ENCODE data around the gene SMYD2. TPM values are rescaled to one million over a fixed set of nuclear protein-coding genes. Genes with fewer than 3 reads are reported as not detected.

Gene SMYD2
- 18.7 TPM for polyA plus RNA-seq (2012; ENCODE audit: low read depth, missing spikeins)

- peak; percentile 65 for DNase-seq (ENCODE audit: insufficient read length, low spot score)
- FAIRE-seq = no peak
- TF ChIP-seq PAX5 (IDR thresholded peaks at IDR 0.05; ENCODE audit: insufficient read depth, low read length, severe bottlenecking) (no peak), POLR2A (IDR thresholded peaks at IDR 0.05; ENCODE audit: low read depth, low read length) (0 out of 2 replicates have a peak, but pooled peaks have one; percentile 20)
These were observed at the start of gene SMYD2 for GRCh38 chr1:214281021-214281719. SMYD2 (plus strand) TSS chr1:214281159; CDS start chr1:214281255, 96 bp downstream.

DNA sequence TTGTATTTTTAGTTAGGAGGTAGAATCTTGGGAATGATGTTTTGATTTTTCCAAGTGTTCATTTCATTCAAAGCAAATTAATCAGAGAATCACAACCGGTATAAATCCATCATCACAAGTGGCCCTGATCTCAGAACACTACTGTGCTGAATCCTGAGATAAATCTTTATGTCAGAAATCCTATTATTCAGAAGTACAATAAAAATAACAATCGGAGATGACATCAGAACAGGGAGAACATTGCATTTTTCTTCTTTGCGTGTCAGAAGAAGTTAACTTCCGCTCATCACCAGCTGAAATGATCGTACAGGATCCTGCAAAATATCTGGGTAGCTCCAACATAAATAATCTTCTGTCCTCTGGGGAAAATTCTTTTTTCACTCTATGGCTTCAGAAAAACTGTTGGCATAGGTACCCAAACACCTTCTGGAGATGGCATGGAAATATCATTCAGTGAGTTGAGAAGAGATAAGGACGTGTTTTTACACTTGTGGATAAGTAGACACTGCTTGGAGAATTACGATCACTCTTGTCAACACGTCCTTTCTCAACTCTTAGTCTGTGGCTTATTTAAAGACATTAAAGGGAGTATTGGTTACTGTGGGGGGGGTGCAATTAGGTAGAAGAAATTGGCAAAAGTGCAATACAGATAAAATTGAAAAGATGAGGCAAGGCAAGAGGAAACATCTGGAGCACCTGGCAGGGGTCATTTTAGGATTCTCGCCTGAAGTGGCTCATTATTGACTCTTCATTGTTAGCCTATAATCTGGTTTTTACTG is 46.9 kb upstream of the SMYD2 start:
- FAIRE-seq = no peak
- TF ChIP-seq PAX5 (IDR thresholded peaks at IDR 0.05; ENCODE audit: insufficient read depth, low read length, severe bottlenecking) = no peak
- no peak for TF ChIP-seq POLR2AphosphoS5 (IDR thresholded peaks at IDR 0.05; ENCODE audit: low read depth, low read length)
- TF ChIP-seq POU2F2 (IDR thresholded peaks at IDR 0.05; ENCODE audit: low read depth, low read length) = no peak
- TF ChIP-seq TAF1 (IDR thresholded peaks at IDR 0.05; ENCODE audit: low read depth, low read length) = no peak
- TF ChIP-seq SPI1 (IDR thresholded peaks at IDR 0.05; ENCODE audit: low read depth, low read length) = no peak
- no peak for TF ChIP-seq POLR2A (IDR thresholded peaks at IDR 0.05; ENCODE audit: low read depth, low read length)
- no peak for DNase-seq (ENCODE audit: insufficient read length, low spot score)

GRCh38 chr1:214234635-214235025 is 46.3 kb upstream of the SMYD2 start:
- no peak for FAIRE-seq
- TF ChIP-seq POLR2AphosphoS5 (IDR thresholded peaks at IDR 0.05; ENCODE audit: low read depth, low read length) (no peak), PAX5 (IDR thresholded peaks at IDR 0.05; ENCODE audit: insufficient read depth, low read length, severe bottlenecking) (no peak), SPI1 (IDR thresholded peaks at IDR 0.05; ENCODE audit: low read depth, low read length) (no peak), POU2F2 (IDR thresholded peaks at IDR 0.05; ENCODE audit: low read depth, low read length) (no peak), POLR2A (IDR thresholded peaks at IDR 0.05; ENCODE audit: low read depth, low read length) (no peak), TAF1 (IDR thresholded peaks at IDR 0.05; ENCODE audit: low read depth, low read length) (no peak)
- DNase-seq (ENCODE audit: insufficient read length, low spot score) = no peak

GRCh38 chr1:214236477-214236876 is 44.5 kb upstream of the SMYD2 start:
- no peak for TF ChIP-seq POLR2AphosphoS5 (IDR thresholded peaks at IDR 0.05; ENCODE audit: low read depth, low read length)
- no peak for TF ChIP-seq POU2F2 (IDR thresholded peaks at IDR 0.05; ENCODE audit: low read depth, low read length)
- no peak for TF ChIP-seq TAF1 (IDR thresholded peaks at IDR 0.05; ENCODE audit: low read depth, low read length)
- no peak for TF ChIP-seq SPI1 (IDR thresholded peaks at IDR 0.05; ENCODE audit: low read depth, low read length)
- TF ChIP-seq PAX5 (IDR thresholded peaks at IDR 0.05; ENCODE audit: insufficient read depth, low read length, severe bottlenecking) = no peak
- TF ChIP-seq POLR2A (IDR thresholded peaks at IDR 0.05; ENCODE audit: low read depth, low read length) = no peak
- DNase-seq (ENCODE audit: insufficient read length, low spot score) = no peak
- no peak for FAIRE-seq

GRCh38 chr1:214241060-214241459 is 39.9 kb upstream of the SMYD2 start:
- TF ChIP-seq PAX5 (IDR thresholded peaks at IDR 0.05; ENCODE audit: insufficient read depth, low read length, severe bottlenecking) = no peak
- TF ChIP-seq POU2F2 (IDR thresholded peaks at IDR 0.05; ENCODE audit: low read depth, low read length) = no peak
- no peak for TF ChIP-seq SPI1 (IDR thresholded peaks at IDR 0.05; ENCODE audit: low read depth, low read length)
- TF ChIP-seq POLR2AphosphoS5 (IDR thresholded peaks at IDR 0.05; ENCODE audit: low read depth, low read length) = no peak
- no peak for TF ChIP-seq POLR2A (IDR thresholded peaks at IDR 0.05; ENCODE audit: low read depth, low read length)
- no peak for TF ChIP-seq TAF1 (IDR thresholded peaks at IDR 0.05; ENCODE audit: low read depth, low read length)
- FAIRE-seq (no peak), DNase-seq (ENCODE audit: insufficient read length, low spot score) (no peak)

GRCh38 chr1:214244252-214244651 is 36.7 kb upstream of the SMYD2 start:
- TF ChIP-seq POLR2AphosphoS5 (IDR thresholded peaks at IDR 0.05; ENCODE audit: low read depth, low read length) = no peak
- TF ChIP-seq POU2F2 (IDR thresholded peaks at IDR 0.05; ENCODE audit: low read depth, low read length) = no peak
- no peak for TF ChIP-seq SPI1 (IDR thresholded peaks at IDR 0.05; ENCODE audit: low read depth, low read length)
- no peak for TF ChIP-seq POLR2A (IDR thresholded peaks at IDR 0.05; ENCODE audit: low read depth, low read length)
- no peak for TF ChIP-seq PAX5 (IDR thresholded peaks at IDR 0.05; ENCODE audit: insufficient read depth, low read length, severe bottlenecking)
- no peak for TF ChIP-seq TAF1 (IDR thresholded peaks at IDR 0.05; ENCODE audit: low read depth, low read length)
- FAIRE-seq (no peak), DNase-seq (ENCODE audit: insufficient read length, low spot score) (no peak)

DNA sequence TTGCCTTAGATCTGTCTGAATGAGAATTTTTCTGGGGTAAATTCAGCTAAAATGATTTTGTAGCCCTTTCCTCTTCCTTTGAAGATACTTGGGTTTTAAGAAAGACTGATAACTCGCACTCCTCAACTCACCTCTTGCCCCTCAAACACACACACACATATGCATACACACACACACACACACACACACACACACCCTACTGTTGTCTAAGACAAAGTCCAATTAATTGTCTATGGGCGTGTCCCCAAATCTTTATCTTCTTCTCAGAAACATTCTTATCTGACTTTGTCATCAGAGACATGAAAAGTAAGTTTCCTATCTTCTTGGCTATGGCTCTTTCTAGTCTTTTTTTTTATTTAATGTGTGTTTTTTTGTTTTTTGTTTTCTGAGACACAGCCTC is 36.1 kb upstream of the SMYD2 start:
- TF ChIP-seq POLR2A (IDR thresholded peaks at IDR 0.05; ENCODE audit: low read depth, low read length) (no peak), PAX5 (IDR thresholded peaks at IDR 0.05; ENCODE audit: insufficient read depth, low read length, severe bottlenecking) (no peak), TAF1 (IDR thresholded peaks at IDR 0.05; ENCODE audit: low read depth, low read length) (no peak), POU2F2 (IDR thresholded peaks at IDR 0.05; ENCODE audit: low read depth, low read length) (no peak), POLR2AphosphoS5 (IDR thresholded peaks at IDR 0.05; ENCODE audit: low read depth, low read length) (no peak)
- FAIRE-seq (no peak), DNase-seq (ENCODE audit: insufficient read length, low spot score) (no peak)

GRCh38 chr1:214247501-214248041 is 33.4 kb upstream of the SMYD2 start:
- TF ChIP-seq POLR2A (IDR thresholded peaks at IDR 0.05; ENCODE audit: low read depth, low read length) = no peak
- TF ChIP-seq TAF1 (IDR thresholded peaks at IDR 0.05; ENCODE audit: low read depth, low read length) = no peak
- no peak for TF ChIP-seq PAX5 (IDR thresholded peaks at IDR 0.05; ENCODE audit: insufficient read depth, low read length, severe bottlenecking)
- no peak for TF ChIP-seq POLR2AphosphoS5 (IDR thresholded peaks at IDR 0.05; ENCODE audit: low read depth, low read length)
- no peak for TF ChIP-seq SPI1 (IDR thresholded peaks at IDR 0.05; ENCODE audit: low read depth, low read length)
- no peak for TF ChIP-seq POU2F2 (IDR thresholded peaks at IDR 0.05; ENCODE audit: low read depth, low read length)
- FAIRE-seq (no peak), DNase-seq (ENCODE audit: insufficient read length, low spot score) (no peak)
